ENCODE measurements around the gene FGF18. TPM values are rescaled to one million over a fixed set of nuclear protein-coding genes. Genes with fewer than 3 reads are reported as not detected.
A peak's percentile ranks its signal among the peaks of the same experiment; 100 is the strongest.

The FGF18 gene
- total RNA-seq, 5 donors from 2014 or later (not counting 1 experiment from before 2014, with no cell fraction given), result 0.16 to 0.58 (median 0.21) TPM; not detected in 1

DNA sequence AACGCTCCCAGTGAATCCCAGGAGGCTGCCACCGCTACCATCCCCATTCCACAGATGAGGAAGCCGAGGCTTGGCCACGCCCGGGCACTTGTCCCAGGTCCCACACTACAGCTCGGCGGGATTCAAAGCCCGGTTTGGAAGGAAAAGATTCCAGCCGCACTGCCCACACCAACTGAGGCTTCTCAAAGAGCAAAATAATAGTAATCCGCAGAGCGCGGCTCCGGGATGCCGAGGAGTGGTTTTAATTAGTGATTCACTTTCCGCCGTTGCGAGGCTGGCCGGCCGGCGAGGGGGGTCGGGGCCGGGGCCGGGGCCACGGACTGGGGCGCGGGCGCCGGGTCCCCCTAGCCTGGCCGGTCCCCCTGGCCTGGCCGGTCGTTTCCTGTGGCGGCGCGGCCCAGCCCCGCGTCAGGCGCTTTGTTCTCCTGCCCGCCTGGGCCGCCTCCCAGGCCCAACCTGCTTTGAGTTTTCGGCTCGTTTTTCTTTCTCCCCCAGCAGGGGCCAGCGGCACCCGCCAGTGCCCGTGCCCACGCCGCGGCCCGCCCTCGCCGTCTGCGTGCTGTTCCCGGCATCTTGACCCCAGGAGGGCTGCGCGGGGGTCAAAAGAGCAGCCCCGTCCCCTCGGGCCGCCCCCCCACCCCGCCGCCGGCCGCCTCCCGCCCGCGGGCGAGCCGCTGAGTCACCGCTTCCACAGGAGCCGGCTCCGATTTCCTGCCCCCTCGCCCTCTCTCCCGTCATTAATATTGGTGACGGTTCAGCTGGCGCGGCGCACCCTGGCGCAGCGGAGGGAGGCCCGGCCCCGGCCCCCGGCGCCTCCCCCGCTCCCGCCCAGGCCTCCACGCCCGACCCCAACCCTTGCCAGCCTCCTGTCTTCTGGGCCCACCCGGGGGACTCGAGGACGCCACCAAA lies 31.2 kb downstream of the FGF18 start:
- Histone ChIP-seq H3K4me1 (ENCODE audit: control insufficient read depth in 1 of 2, extremely low read depth in 1 of 2, insufficient read depth in 2 of 2, low read length in 2 of 2) (peaks cover 0 to 4% of the 10 kb centered on the region in 2 experiments), H3K4me3 (ENCODE audit: control insufficient read depth in 1 of 2, extremely low read depth in 1 of 2, low read length in 1 of 2) (no peak overlapping the region), H3K27me3 (replicated peaks in 1 of 2; ENCODE audit: control insufficient read depth in 2 of 2, extremely low read depth in 1 of 2, insufficient read depth in 2 of 2, low read length in 1 of 2) (peaks cover 3 to 58% of the 10 kb centered on the region in 2 experiments), H3K9me3 (no peaks in the 10 kb centered on the region), H3K27ac (ENCODE audit: low read length) (no peak overlapping the region), H3K36me3 (ENCODE audit: control insufficient read depth in 2 of 2, extremely low read depth in 1 of 2, insufficient read depth in 1 of 2, low read length in 1 of 2) (no peaks in the 10 kb centered on the region)
- ChIA-PET POLR2A (no interaction called here), CTCF (no interaction called here)
- H3K9me3 Mint-ChIP-seq, result no peaks in the 10 kb centered on the region
- no peak overlapping the region for H3K27ac Mint-ChIP-seq
- H3K4me3 Mint-ChIP-seq, result peak overlapping the region in 2 of 3 donors; percentile 31 to 67
- H3K27me3 Mint-ChIP-seq, result peaks cover 59 to 60% of the 10 kb centered on the region in 2 donors
- DNase-seq, result peak in 1 of 35 experiments; percentile 4
- WGBS (ENCODE audit: insufficient coverage), result 14% methylated on average over 75 of the region's 88 CpGs
- peak in 1 of 4 experiments; percentile 32 for ATAC-seq (replicated peaks in 1 of 4)
- H3K4me1 Mint-ChIP-seq, result peaks cover 4 to 8% (median 6%) of the 10 kb centered on the region in 3 donors
- H3K36me3 Mint-ChIP-seq, result no peaks in the 10 kb centered on the region

GRCh38 chr5:171451421-171451820 lies 32.0 kb downstream of the FGF18 start:
- WGBS (ENCODE audit: insufficient coverage), result 82% methylated on average over 17 of the region's 17 CpGs
- ChIA-PET POLR2A (no interaction called here), CTCF (no interaction called here)
- Histone ChIP-seq H3K4me1 (ENCODE audit: control insufficient read depth in 1 of 2, extremely low read depth in 1 of 2, insufficient read depth in 2 of 2, low read length in 2 of 2) (peaks cover 0 to 4% of the 10 kb centered on the region in 2 experiments), H3K27me3 (replicated peaks in 1 of 2; ENCODE audit: control insufficient read depth in 2 of 2, extremely low read depth in 1 of 2, insufficient read depth in 2 of 2, low read length in 1 of 2) (peaks cover 3 to 54% of the 10 kb centered on the region in 2 experiments), H3K9me3 (no peaks in the 10 kb centered on the region), H3K27ac (ENCODE audit: low read length) (no peak overlapping the region), H3K36me3 (ENCODE audit: control insufficient read depth in 2 of 2, extremely low read depth in 1 of 2, insufficient read depth in 1 of 2, low read length in 1 of 2) (no peaks in the 10 kb centered on the region), H3K4me3 (ENCODE audit: control insufficient read depth in 1 of 2, extremely low read depth in 1 of 2, low read length in 1 of 2) (no peak overlapping the region)
- DNase-seq (no peak), ATAC-seq (replicated peaks in 1 of 4) (no peak)
- H3K27me3 Mint-ChIP-seq, result peaks cover 56 to 62% of the 10 kb centered on the region in 2 donors
- no peak overlapping the region for H3K27ac Mint-ChIP-seq
- H3K4me1 Mint-ChIP-seq, result peaks cover 4 to 8% (median 6%) of the 10 kb centered on the region in 3 donors
- no peaks in the 10 kb centered on the region for H3K36me3 Mint-ChIP-seq
- H3K4me3 Mint-ChIP-seq, result peak overlapping the region; percentile 17 to 67 (median 25)
- no peaks in the 10 kb centered on the region for H3K9me3 Mint-ChIP-seq

GRCh38 chr5:171453056-171453725 lies 33.7 kb downstream of the FGF18 start:
- H3K27ac Mint-ChIP-seq, result no peak overlapping the region
- Histone ChIP-seq H3K27me3 (replicated peaks in 1 of 2; ENCODE audit: control insufficient read depth in 2 of 2, extremely low read depth in 1 of 2, insufficient read depth in 2 of 2, low read length in 1 of 2) (peaks cover 3 to 52% of the 10 kb centered on the region in 2 experiments), H3K4me3 (ENCODE audit: control insufficient read depth in 1 of 2, extremely low read depth in 1 of 2, low read length in 1 of 2) (no peak overlapping the region), H3K27ac (ENCODE audit: low read length) (no peak overlapping the region), H3K4me1 (ENCODE audit: control insufficient read depth in 1 of 2, extremely low read depth in 1 of 2, insufficient read depth in 2 of 2, low read length in 2 of 2) (peaks cover 0 to 4% of the 10 kb centered on the region in 2 experiments), H3K36me3 (ENCODE audit: control insufficient read depth in 2 of 2, extremely low read depth in 1 of 2, insufficient read depth in 1 of 2, low read length in 1 of 2) (no peaks in the 10 kb centered on the region), H3K9me3 (no peaks in the 10 kb centered on the region)
- H3K27me3 Mint-ChIP-seq, result peaks cover 53 to 60% of the 10 kb centered on the region in 2 donors
- DNase-seq, result no peak
- CTCF ChIA-PET, result interaction anchor here in 1 of 2 donors (0.5 kb wide), 1 partner anchor 712 kb away, joined by 4 read pairs; no protein-coding TSS in a partner anchor
- H3K9me3 Mint-ChIP-seq, result no peaks in the 10 kb centered on the region
- POLR2A ChIA-PET, result interaction anchor here in 1 of 2 donors (0.6 kb wide), 1 partner anchor 9 kb away, joined by 3 read pairs; no protein-coding TSS in a partner anchor
- 87% methylated on average over 6 of the region's 11 CpGs for WGBS (ENCODE audit: insufficient coverage)
- peaks cover 4 to 8% (median 6%) of the 10 kb centered on the region in 3 donors for H3K4me1 Mint-ChIP-seq
- no peak for ATAC-seq (replicated peaks in 1 of 4)
- no peak overlapping the region for H3K4me3 Mint-ChIP-seq
- no peaks in the 10 kb centered on the region for H3K36me3 Mint-ChIP-seq

GRCh38 chr5:171453988-171454387 lies 34.5 kb downstream of the FGF18 start:
- peaks cover 45 to 52% of the 10 kb centered on the region in 2 donors for H3K27me3 Mint-ChIP-seq
- Histone ChIP-seq H3K4me3 (ENCODE audit: control insufficient read depth in 1 of 2, extremely low read depth in 1 of 2, low read length in 1 of 2) (no peak overlapping the region), H3K4me1 (ENCODE audit: control insufficient read depth in 1 of 2, extremely low read depth in 1 of 2, insufficient read depth in 2 of 2, low read length in 2 of 2) (peaks cover 0 to 4% of the 10 kb centered on the region in 2 experiments), H3K27me3 (replicated peaks in 1 of 2; ENCODE audit: control insufficient read depth in 2 of 2, extremely low read depth in 1 of 2, insufficient read depth in 2 of 2, low read length in 1 of 2) (peaks cover 3 to 46% of the 10 kb centered on the region in 2 experiments), H3K9me3 (no peaks in the 10 kb centered on the region), H3K27ac (ENCODE audit: low read length) (no peak overlapping the region), H3K36me3 (ENCODE audit: control insufficient read depth in 2 of 2, extremely low read depth in 1 of 2, insufficient read depth in 1 of 2, low read length in 1 of 2) (no peaks in the 10 kb centered on the region)
- H3K4me3 Mint-ChIP-seq, result no peak overlapping the region
- WGBS (ENCODE audit: insufficient coverage), result 95% methylated on average over 2 of the region's 2 CpGs
- ChIA-PET CTCF (no interaction called here), POLR2A (no interaction called here)
- ATAC-seq (replicated peaks in 1 of 4), result no peak
- H3K36me3 Mint-ChIP-seq, result no peaks in the 10 kb centered on the region
- no peak for DNase-seq
- H3K27ac Mint-ChIP-seq, result no peak overlapping the region
- peaks cover 4 to 8% (median 6%) of the 10 kb centered on the region in 3 donors for H3K4me1 Mint-ChIP-seq
- H3K9me3 Mint-ChIP-seq, result no peaks in the 10 kb centered on the region

GRCh38 chr5:171454549-171454948 lies 35.1 kb downstream of the FGF18 start:
- ATAC-seq (replicated peaks in 1 of 4), result no peak
- POLR2A ChIA-PET, result no interaction called here
- no peaks in the 10 kb centered on the region for H3K9me3 Mint-ChIP-seq
- DNase-seq, result no peak
- CTCF ChIA-PET, result no interaction called here
- no peaks in the 10 kb centered on the region for H3K36me3 Mint-ChIP-seq
- no peaks in the 10 kb centered on the region for H3K36me3 ChIP-seq (ENCODE audit: control insufficient read depth in 2 of 2, extremely low read depth in 1 of 2, insufficient read depth in 1 of 2, low read length in 1 of 2)
- peaks cover 3 to 41% of the 10 kb centered on the region in 2 experiments for H3K27me3 ChIP-seq (replicated peaks in 1 of 2; ENCODE audit: control insufficient read depth in 2 of 2, extremely low read depth in 1 of 2, insufficient read depth in 2 of 2, low read length in 1 of 2)
- no peak overlapping the region for H3K4me3 ChIP-seq (ENCODE audit: control insufficient read depth in 1 of 2, extremely low read depth in 1 of 2, low read length in 1 of 2)
- H3K4me1 Mint-ChIP-seq, result peaks cover 4 to 8% (median 6%) of the 10 kb centered on the region in 3 donors
- H3K4me3 Mint-ChIP-seq, result no peak overlapping the region
- no peak overlapping the region for H3K27ac Mint-ChIP-seq
- H3K9me3 ChIP-seq, result no peaks in the 10 kb centered on the region
- H3K4me1 ChIP-seq (ENCODE audit: control insufficient read depth in 1 of 2, extremely low read depth in 1 of 2, insufficient read depth in 2 of 2, low read length in 2 of 2), result peaks cover 0 to 4% of the 10 kb centered on the region in 2 experiments
- H3K27ac ChIP-seq (ENCODE audit: low read length), result no peak overlapping the region
- peaks cover 43 to 51% of the 10 kb centered on the region in 2 donors for H3K27me3 Mint-ChIP-seq
- 73% methylated on average over 4 of the region's 10 CpGs for WGBS (ENCODE audit: insufficient coverage)

GRCh38 chr5:171455522-171455921 lies 36.1 kb downstream of the FGF18 start:
- Histone ChIP-seq H3K4me3 (ENCODE audit: control insufficient read depth in 1 of 2, extremely low read depth in 1 of 2, low read length in 1 of 2) (no peak overlapping the region), H3K27me3 (replicated peaks in 1 of 2; ENCODE audit: control insufficient read depth in 2 of 2, extremely low read depth in 1 of 2, insufficient read depth in 2 of 2, low read length in 1 of 2) (peaks cover 3 to 38% of the 10 kb centered on the region in 2 experiments), H3K27ac (ENCODE audit: low read length) (no peak overlapping the region), H3K9me3 (no peaks in the 10 kb centered on the region), H3K36me3 (ENCODE audit: control insufficient read depth in 2 of 2, extremely low read depth in 1 of 2, insufficient read depth in 1 of 2, low read length in 1 of 2) (no peaks in the 10 kb centered on the region), H3K4me1 (ENCODE audit: control insufficient read depth in 1 of 2, extremely low read depth in 1 of 2, insufficient read depth in 2 of 2, low read length in 2 of 2) (peaks cover 0 to 4% of the 10 kb centered on the region in 2 experiments)
- Mint-ChIP-seq H3K4me3 (no peak overlapping the region), H3K4me1 (peaks cover 4 to 8% (median 6%) of the 10 kb centered on the region in 3 donors), H3K36me3 (no peaks in the 10 kb centered on the region), H3K9me3 (no peaks in the 10 kb centered on the region), H3K27me3 (peaks cover 35 to 45% of the 10 kb centered on the region in 2 donors), H3K27ac (no peak overlapping the region)
- ChIA-PET CTCF (no interaction called here), POLR2A (no interaction called here)
- 60% methylated on average over 2 of the region's 2 CpGs for WGBS (ENCODE audit: insufficient coverage)
- ATAC-seq (replicated peaks in 1 of 4) (no peak), DNase-seq (no peak)
